GM10266 (cell line): ENCODE results near the gene FAM3A.

Experiments used
- DNase-seq: peaks from one replicate; pipeline ENCODE4 v3.0.0; 2012; ENCODE audit errors: extremely low spot score
- TF ChIP-seq, protein P1 (sequence below): IDR thresholded peaks from 2 replicates; pipeline ENCODE4 v1.5.1; 2012; ENCODE audit warnings: mild to moderate bottlenecking, low read depth; ENCODE audit not compliant: control insufficient read depth, insufficient read depth; ENCODE audit errors: missing control alignments

Gene FAM3A

DNA sequence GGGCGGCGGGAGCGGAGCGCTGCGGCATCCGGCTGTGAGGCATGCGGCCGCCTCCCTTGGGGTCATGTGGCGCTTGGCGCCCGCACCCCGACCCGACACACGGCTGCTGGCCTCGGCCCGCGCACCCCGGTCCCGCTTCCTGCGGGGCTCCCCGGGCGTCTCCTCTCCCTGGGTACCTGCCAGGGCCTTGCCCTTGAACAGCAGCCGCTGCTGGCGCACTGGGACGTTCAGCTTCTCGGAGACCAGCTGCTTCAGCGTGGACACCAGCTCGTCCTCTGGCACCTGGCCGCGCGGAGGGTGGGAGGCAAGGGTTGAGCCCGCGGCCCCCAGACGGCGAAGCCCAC, 30.0 kb downstream of the FAM3A start:
- no peak for DNase-seq
- TF ChIP-seq, protein P1, sequence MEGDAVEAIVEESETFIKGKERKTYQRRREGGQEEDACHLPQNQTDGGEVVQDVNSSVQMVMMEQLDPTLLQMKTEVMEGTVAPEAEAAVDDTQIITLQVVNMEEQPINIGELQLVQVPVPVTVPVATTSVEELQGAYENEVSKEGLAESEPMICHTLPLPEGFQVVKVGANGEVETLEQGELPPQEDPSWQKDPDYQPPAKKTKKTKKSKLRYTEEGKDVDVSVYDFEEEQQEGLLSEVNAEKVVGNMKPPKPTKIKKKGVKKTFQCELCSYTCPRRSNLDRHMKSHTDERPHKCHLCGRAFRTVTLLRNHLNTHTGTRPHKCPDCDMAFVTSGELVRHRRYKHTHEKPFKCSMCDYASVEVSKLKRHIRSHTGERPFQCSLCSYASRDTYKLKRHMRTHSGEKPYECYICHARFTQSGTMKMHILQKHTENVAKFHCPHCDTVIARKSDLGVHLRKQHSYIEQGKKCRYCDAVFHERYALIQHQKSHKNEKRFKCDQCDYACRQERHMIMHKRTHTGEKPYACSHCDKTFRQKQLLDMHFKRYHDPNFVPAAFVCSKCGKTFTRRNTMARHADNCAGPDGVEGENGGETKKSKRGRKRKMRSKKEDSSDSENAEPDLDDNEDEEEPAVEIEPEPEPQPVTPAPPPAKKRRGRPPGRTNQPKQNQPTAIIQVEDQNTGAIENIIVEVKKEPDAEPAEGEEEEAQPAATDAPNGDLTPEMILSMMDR: no peak

DNA sequence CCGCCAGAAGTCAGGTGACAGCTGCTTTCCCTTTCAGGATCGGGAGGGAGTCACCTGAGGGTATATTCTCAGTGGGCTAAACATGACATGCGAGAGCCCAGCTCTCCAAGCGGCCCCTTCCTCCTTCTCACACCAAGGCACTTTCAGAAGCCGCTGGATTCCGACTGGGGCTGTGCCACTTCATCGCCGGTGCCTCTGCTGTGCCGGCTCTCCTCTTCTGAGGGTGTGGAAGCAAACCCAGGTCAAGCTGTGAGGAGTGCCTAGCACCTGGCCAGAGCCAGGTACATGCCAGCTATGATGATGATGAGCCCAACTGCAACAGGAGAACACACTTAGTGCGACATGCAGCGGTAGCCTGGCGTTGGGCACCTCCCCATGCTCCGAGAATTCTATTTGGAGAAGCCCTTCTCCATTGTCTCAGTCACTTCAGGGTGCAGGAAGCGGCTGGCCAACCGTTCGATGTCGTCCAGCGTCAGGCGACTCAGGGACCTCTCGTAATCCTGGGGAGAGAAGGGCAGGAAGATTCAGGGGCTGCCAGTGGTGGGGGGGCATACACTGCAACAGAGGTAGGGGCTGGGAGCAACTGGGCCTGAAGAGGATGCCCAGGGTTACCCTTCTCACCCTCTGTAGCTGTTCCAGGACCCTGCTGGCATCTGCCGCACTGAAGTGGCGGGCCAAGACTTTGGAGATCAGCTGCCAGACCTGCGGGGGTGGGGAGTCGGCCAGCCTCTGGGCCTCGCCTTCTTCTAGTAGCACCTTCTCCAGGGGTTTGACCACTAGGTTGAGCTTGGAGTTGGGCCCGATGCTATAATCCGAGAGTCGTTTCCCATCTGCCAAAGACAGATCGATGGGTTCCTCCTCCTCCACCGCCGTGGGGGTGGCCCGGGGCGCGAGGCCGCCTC, 30.6 kb downstream of the FAM3A start:
- no peak for DNase-seq
- TF ChIP-seq, protein P1: no peak

DNA sequence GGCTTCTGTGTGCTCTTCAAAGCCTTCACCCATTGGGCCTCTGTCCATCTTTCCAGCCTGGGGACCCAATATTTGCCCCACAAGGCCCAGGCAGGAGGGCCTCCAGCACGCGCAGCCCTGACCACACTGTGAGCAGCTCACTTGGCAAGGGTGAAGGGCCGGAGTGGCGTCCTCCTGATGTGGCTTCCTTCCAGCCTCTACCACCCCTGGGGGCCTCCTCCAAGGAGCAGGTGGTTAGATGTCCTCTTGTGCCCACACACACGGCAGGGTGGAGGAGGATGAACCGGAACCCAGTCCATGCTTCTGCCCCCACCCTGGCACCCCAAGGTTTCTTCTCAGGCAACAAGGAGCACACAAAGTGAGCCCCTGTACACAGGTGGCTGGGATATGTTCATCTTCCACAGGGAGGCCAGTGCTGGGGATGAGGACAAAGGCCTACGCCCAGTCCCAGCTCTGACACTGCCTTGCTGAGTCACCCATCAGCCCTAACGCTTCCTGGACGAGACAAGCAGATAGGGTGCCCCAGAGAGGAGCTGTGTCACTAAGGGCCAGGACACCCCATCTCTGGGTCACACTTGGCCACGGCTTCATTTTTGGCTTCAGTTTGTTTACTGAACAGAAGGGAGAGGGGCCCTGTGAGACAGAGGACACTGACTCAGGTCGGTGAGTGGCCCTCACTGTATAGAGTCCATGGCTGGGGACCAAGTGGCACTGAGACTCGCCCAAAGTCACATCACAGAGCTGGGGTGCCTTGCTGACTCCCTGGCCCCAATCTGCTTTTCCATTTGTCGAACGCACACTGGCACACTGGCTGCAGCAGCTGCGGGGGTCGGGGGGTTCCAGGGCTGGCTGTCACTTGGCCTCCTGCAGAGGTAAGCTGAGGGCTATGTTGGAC, 31.5 kb downstream of the FAM3A start:
- TF ChIP-seq, protein P1: no peak
- DNase-seq: no peak

DNA sequence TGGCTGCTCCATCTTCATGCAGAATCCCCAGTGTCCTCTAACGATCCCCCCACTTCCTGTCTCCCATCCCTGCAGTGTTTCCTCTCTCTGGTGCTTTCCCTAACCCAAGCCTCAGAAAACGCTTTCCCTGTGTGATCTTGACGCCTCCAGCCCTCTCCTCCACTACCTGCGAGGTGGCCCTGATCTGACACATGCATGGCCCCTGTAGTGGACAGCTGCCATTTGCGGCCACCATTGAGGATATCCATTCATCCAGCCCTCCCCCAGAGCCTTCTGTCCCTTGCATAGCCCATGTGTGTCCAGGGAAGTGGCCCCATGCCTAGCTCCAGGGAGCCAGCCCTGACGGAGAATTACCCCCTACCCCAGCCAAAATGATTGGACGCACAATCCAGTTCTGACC, 32.7 kb downstream of the FAM3A start:
- DNase-seq: no peak
- TF ChIP-seq, protein P1: no peak

DNA sequence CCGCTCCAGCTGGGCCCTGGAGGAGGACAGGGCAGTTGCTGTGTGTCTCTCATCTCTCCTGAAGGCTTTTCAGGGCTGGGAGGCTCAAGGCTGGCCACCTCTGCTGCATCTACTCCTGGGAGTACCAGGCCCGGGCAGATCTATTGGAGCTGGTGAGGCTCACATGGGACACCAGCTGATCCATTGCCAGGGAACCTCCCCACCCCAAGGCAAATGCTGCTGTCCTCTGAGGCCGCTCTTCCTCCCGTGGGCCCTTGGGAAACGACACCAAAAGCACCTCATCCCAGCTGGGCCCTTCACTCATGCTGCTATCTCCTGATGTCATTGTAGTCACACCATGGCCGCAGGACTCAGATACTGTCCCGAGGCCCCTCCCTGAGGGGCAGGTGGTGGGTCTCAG, 33.2 kb downstream of the FAM3A start:
- TF ChIP-seq, protein P1: no peak
- DNase-seq: no peak

DNA sequence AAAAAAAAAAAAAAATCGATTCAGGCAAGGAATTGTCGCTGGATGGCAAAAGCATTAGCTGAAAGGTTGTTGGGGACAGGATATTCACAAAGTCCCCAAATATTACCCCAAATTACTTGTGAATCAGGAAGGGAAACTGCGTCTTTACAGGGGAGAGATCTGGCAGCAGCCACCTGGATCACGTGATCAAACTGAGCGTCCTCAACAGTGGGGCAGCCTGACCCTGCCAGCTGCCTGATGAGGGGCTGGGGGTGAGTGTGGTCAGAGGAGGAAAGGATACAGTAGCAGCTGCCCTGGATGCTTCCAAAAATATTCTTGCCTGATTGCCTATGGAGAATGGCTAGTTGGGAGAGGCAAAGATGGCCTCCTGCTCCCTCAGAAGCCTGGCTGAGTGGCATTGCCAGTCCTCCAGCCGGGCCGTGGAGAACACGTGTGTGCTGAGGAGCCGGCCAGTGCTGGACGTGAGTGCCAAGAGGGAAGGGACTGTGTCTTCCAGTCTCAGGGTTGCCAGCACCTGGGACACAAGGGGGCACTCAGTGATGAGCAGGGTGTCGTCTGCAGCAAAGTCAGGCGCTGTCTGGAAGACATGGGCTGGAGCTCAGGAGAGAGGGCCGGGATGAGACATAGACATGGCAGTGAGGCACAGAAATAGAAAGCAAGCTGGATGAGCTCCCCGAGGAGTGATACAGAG, 34.0 kb downstream of the FAM3A start:
- no peak for DNase-seq
- TF ChIP-seq, protein P1: no peak
